B cell (primary cell): ENCODE data around the gene SLC37A1. TPM values are rescaled to one million over a fixed set of nuclear protein-coding genes. Genes with fewer than 3 reads are reported as not detected.

ENCODE experiments used
- ATAC-seq: fragments of 200-7000 bp; cut with Tn5 transposase; one replicate; pipeline ENCODE4 v1.10.0; 2021; ENCODE audit warnings: low read depth, mild to moderate bottlenecking, moderate number of reproducible peaks, moderate library complexity
- CTCF ChIA-PET: fragments of 350-600 bp; sonication (Branson Sonifier 250); formaldehyde crosslinking; loops from one replicate; lab custom pipeline; 2021; ENCODE audit warnings: antibody characterized with exemption, inconsistent platforms; lab: Charles Lee
- POLR2A ChIA-PET: fragments of 350-600 bp; sonication (Branson Sonifier 250); formaldehyde crosslinking; loops from one replicate; lab custom pipeline; 2021; ENCODE audit warnings: antibody characterized with exemption; lab: Charles Lee
- DNase-seq: peaks from one replicate; pipeline ENCODE4 v3.0.0; 2013
- H2AFZ ChIP-seq: 2 replicates; pipeline ENCODE4 v1.6.1; 2012; ENCODE audit warnings: mild to moderate bottlenecking, low read depth, low read length; ENCODE audit not compliant: insufficient read depth, poor library complexity, severe bottlenecking
- H3K27ac ChIP-seq, 2 donors: 1 replicate in 1 of 2; 2 replicates in 1 of 2; pipeline ENCODE4 v1.5.1; 2012 to 2013; ENCODE audit warnings: low read length in 2 of 2, mild to moderate bottlenecking in 2 of 2, moderate library complexity in 1 of 2
- H3K27me3 ChIP-seq, 4 experiments: fragments of 200-600 bp in 1 of 4; sonication (generic) in 1 of 4; replicated peaks in 1 of 4; 1 replicate in 2 of 4; 2 replicates in 2 of 4; pipeline versions ENCODE4 v1.6.1 to v1.7.0; 2013 to 2016; ENCODE audit warnings: low read length in 3 of 4, mild to moderate bottlenecking in 2 of 4, mixed read lengths in 1 of 4, moderate library complexity in 1 of 4; ENCODE audit not compliant: insufficient read depth in 4 of 4, control insufficient read depth in 3 of 4; ENCODE audit errors: control extremely low read depth in 1 of 4
- H3K36me3 ChIP-seq, 2 experiments: replicated peaks in 1 of 2; 1 replicate in 1 of 2; 2 replicates in 1 of 2; pipeline versions ENCODE4 v1.6.1 to v1.7.1; 2013; ENCODE audit warnings: low read length in 1 of 2; ENCODE audit not compliant: insufficient read depth in 2 of 2, control insufficient read depth in 1 of 2; ENCODE audit errors: control extremely low read depth in 1 of 2, extremely low read depth in 1 of 2
- H3K4me1 ChIP-seq, 2 donors: fragments of 200-600 bp in 1 of 2; sonication (generic) in 1 of 2; 1 replicate in 1 of 2; 2 replicates in 1 of 2; pipeline versions ENCODE4 v1.5.1 to v1.6.1; 2013 to 2017; ENCODE audit warnings: low read length in 2 of 2; ENCODE audit not compliant: control insufficient read depth in 2 of 2, insufficient read depth in 2 of 2
- H3K4me2 ChIP-seq: replicated peaks from 2 replicates; pipeline ENCODE3; 2012; ENCODE audit warnings: mild to moderate bottlenecking, low read depth, low read length; ENCODE audit not compliant: poor library complexity, severe bottlenecking
- H3K4me3 ChIP-seq, 5 experiments: fragments of 200-600 bp in 1 of 5; sonication (generic) in 1 of 5; 1 replicate in 3 of 5; 2 replicates in 2 of 5; pipeline versions ENCODE4 v1.5.1 to v1.7.0; 2011 to 2016; ENCODE audit warnings: low read length in 4 of 5, mild to moderate bottlenecking in 4 of 5, low read depth in 2 of 5, control low read depth in 1 of 5, moderate library complexity in 1 of 5; ENCODE audit not compliant: insufficient read depth in 1 of 5; ENCODE audit errors: control extremely low read depth in 1 of 5, extremely low read depth in 1 of 5
- H3K79me2 ChIP-seq: fragments of 200-600 bp; sonication (generic); one replicate; pipeline ENCODE4 v1.6.0; 2016; ENCODE audit warnings: low read length; ENCODE audit not compliant: control insufficient read depth, insufficient read depth
- H3K9ac ChIP-seq: fragments of 200-600 bp; sonication (generic); 2 replicates; pipeline ENCODE4 v1.6.1; 2017; ENCODE audit warnings: mild to moderate bottlenecking, low read length, moderate library complexity
- H3K9me3 ChIP-seq, 3 donors: one replicate each; pipeline versions ENCODE4 v1.6.1 to v1.7.1; 2013; ENCODE audit warnings: low read length in 2 of 3; ENCODE audit not compliant: control insufficient read depth in 2 of 3, insufficient read depth in 1 of 3; ENCODE audit errors: control extremely low read depth in 1 of 3
- H4K20me1 ChIP-seq: 2 replicates; pipeline ENCODE4 v1.6.0; 2012; ENCODE audit warnings: mild to moderate bottlenecking, low read length; ENCODE audit not compliant: insufficient read depth, control insufficient read depth, poor library complexity, severe bottlenecking
- H3K27ac Mint-ChIP-seq: one replicate; pipeline ENCODE4 v1.8.0; 2021; ENCODE audit warnings: mixed read lengths
- H3K27me3 Mint-ChIP-seq: one replicate; pipeline ENCODE4 v1.8.0; 2021; ENCODE audit warnings: mixed read lengths
- H3K4me1 Mint-ChIP-seq: one replicate; pipeline ENCODE4 v1.8.0; 2021; ENCODE audit warnings: mixed read lengths
- H3K4me3 Mint-ChIP-seq: one replicate; pipeline ENCODE4 v1.8.0; 2021; ENCODE audit warnings: mixed read lengths
- H3K9me3 Mint-ChIP-seq: one replicate; pipeline ENCODE4 v1.8.0; 2022; ENCODE audit warnings: mixed read lengths; ENCODE audit not compliant: insufficient read depth
- EZH2 ChIP-seq: IDR thresholded peaks from 2 replicates; pipeline ENCODE4 v1.6.1; 2012; ENCODE audit warnings: borderline replicate concordance, low read depth, mild to moderate bottlenecking, moderate library complexity, low read length; ENCODE audit not compliant: insufficient read depth, poor library complexity, severe bottlenecking
- WGBS: methylation state at CpG from one replicate; pipeline ENCODE4 v1.1.5; 2013; ENCODE audit warnings: missing lambda C conversion rate; ENCODE audit not compliant: insufficient coverage; 5-methylcytosine and 5-hydroxymethylcytosine counted together
- intact Hi-C: fragments of 100-400 bp; cut with micrococcal nuclease; formaldehyde crosslinking; loops from one replicate; pipeline ENCODE4 v1.10.0; 2022
- polyA plus RNA-seq: library from polyadenylated mRNA; depleted of rRNA; stranded (reverse); fragments of >200 nt; gene quantifications from 2 replicates; pipeline ENCODE4 v1.2.3, GENCODE V29; 2012
- total RNA-seq, 2 donors: library from RNA; stranded (reverse); fragments of 120-200 nt in 1 of 2; gene quantifications; 1 replicate in 1 of 2; 2 replicates in 1 of 2; pipeline versions ENCODE4 v1.2.3 to v1.2.4, GENCODE V29; 2013 to 2022
- TF ChIP-seq, protein P1 (sequence below): fragments of 200-600 bp; IDR thresholded peaks from one replicate; pipeline ENCODE4 v1.8.0; 2022; ENCODE audit warnings: antibody characterized with exemption, mild to moderate bottlenecking

Gene SLC37A1
- total and polyA plus RNA-seq, 2 donors (not counting 1 experiment from before 2014, with no cell fraction given), result 38.1 to 60.2 TPM

DNA sequence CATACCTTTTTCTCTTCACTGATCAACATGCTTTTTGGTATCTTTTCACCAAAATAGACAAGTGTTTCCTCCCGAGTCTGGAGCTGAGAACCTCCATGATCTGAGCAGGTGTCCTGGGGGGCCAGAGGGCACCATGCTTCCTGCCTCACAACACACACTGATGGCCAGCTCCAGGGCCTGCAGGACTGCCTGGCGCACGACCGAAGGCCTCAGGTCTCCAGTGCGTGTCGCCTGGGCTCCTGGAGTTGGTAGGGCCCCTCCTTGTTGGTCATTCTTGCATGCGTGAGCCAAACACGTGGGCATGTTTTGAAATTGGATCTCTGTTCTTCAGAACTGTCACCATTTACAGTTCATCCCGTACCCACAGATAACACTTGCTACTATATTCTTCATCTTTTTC, 64.4 kb downstream of the SLC37A1 start:
- Histone ChIP-seq H3K4me1 (no peaks in the 10 kb centered on the region), H3K79me2 (no peaks in the 10 kb centered on the region), H3K9me3 (peaks cover 0 to 9% (median 4%) of the 10 kb centered on the region in 3 donors), H3K4me2 (no peak overlapping the region), H3K9ac (no peak overlapping the region), H3K27ac (no peak overlapping the region), H3K4me3 (no peak overlapping the region), H4K20me1 (no peaks in the 10 kb centered on the region), H3K27me3 (no peaks in the 10 kb centered on the region), H3K36me3 (peaks cover 2 to 31% of the 10 kb centered on the region in 2 experiments), H2AFZ (no peak overlapping the region)
- WGBS, result 98% methylated on average over 7 of the region's 9 CpGs
- no peak overlapping the region for H3K4me3 Mint-ChIP-seq
- DNase-seq, result no peak
- H3K9me3 Mint-ChIP-seq, result peaks cover 8% of the 10 kb centered on the region
- H3K27me3 Mint-ChIP-seq, result no peaks in the 10 kb centered on the region
- H3K27ac Mint-ChIP-seq, result no peak overlapping the region
- CTCF ChIA-PET, result no interaction called here
- TF ChIP-seq, protein P1, sequence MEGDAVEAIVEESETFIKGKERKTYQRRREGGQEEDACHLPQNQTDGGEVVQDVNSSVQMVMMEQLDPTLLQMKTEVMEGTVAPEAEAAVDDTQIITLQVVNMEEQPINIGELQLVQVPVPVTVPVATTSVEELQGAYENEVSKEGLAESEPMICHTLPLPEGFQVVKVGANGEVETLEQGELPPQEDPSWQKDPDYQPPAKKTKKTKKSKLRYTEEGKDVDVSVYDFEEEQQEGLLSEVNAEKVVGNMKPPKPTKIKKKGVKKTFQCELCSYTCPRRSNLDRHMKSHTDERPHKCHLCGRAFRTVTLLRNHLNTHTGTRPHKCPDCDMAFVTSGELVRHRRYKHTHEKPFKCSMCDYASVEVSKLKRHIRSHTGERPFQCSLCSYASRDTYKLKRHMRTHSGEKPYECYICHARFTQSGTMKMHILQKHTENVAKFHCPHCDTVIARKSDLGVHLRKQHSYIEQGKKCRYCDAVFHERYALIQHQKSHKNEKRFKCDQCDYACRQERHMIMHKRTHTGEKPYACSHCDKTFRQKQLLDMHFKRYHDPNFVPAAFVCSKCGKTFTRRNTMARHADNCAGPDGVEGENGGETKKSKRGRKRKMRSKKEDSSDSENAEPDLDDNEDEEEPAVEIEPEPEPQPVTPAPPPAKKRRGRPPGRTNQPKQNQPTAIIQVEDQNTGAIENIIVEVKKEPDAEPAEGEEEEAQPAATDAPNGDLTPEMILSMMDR, result no peak
- no peak for TF ChIP-seq EZH2
- POLR2A ChIA-PET, result interaction anchor here (0.6 kb wide), 1 partner anchor 1223 kb away, joined by 3 read pairs; no protein-coding TSS in a partner anchor
- ATAC-seq, result no peak
- intact Hi-C loops, result no loop called here
- H3K4me1 Mint-ChIP-seq, result no peaks in the 10 kb centered on the region

DNA sequence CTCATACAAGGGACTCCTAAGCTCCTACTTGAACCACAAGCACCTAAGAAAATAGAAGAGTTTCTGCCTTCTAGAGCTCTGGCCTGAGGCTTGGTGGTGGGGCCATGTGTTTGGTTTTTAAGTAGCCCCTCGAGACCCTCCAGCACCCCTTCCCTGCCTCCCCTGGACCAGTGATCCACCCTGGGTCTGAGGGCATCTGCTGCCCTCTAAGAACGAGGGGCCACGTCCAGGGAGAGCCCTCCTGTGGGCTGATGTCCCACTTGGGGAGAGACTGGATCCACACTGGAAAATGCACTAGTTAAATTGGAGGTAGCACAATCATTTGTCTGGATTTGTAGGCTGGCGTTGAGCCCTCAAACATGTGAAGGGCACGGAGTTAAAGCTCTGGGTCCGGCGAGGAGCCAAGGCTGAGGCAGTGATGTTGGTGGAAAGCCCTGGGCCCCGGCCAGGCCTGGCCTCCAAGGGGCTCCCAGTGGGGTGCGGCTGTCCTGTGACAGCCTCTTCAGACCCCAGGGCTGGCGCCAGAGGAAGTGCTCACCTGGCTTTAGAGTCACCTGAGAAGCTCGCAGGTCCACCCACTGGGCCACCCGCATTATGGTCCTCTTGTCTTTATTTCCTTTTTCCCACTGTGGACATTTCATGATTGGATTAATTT, 65.2 kb downstream of the SLC37A1 start:
- no peak for DNase-seq
- Histone ChIP-seq H3K36me3 (peaks cover 0 to 23% of the 10 kb centered on the region in 2 experiments), H3K4me3 (no peak overlapping the region), H3K9me3 (peaks cover 0 to 9% (median 4%) of the 10 kb centered on the region in 3 donors), H3K27me3 (no peaks in the 10 kb centered on the region), H3K27ac (no peak overlapping the region), H3K4me2 (no peak overlapping the region), H3K4me1 (no peaks in the 10 kb centered on the region), H3K9ac (no peak overlapping the region), H2AFZ (no peak overlapping the region), H4K20me1 (no peaks in the 10 kb centered on the region), H3K79me2 (no peaks in the 10 kb centered on the region)
- Mint-ChIP-seq H3K4me3 (no peak overlapping the region), H3K27me3 (no peaks in the 10 kb centered on the region), H3K9me3 (peaks cover 8% of the 10 kb centered on the region), H3K27ac (no peak overlapping the region), H3K4me1 (no peaks in the 10 kb centered on the region)
- TF ChIP-seq EZH2, result no peak
- TF ChIP-seq, protein P1, result no peak
- CTCF ChIA-PET, result no interaction called here
- POLR2A ChIA-PET, result interaction anchor here (0.6 kb wide), 1 partner anchor 1224 kb away, joined by 3 read pairs; no protein-coding TSS in a partner anchor
- no peak for ATAC-seq
- 96% methylated on average over 10 of the region's 12 CpGs for WGBS
- intact Hi-C loops, result no loop called here
